ENCODE data around the gene ZNF8. TPM values are rescaled to one million over a fixed set of nuclear protein-coding genes. Genes with fewer than 3 reads are reported as not detected.
A peak's percentile ranks its signal among the peaks of the same experiment; 100 is the strongest.

Gene ZNF8
- total RNA-seq, 1 donor from 2014 or later: 2.4 TPM

GRCh38 chr19:58261600-58261967, 17.2 kb upstream of the ZNF8 start:
- peak; percentile 76 for FAIRE-seq
- TF ChIP-seq CTCF (IDR thresholded peaks at IDR 0.05; ENCODE audit: insufficient read depth, low read length, severe bottlenecking): no peak
- no peak for DNase-seq (ENCODE audit: low read depth)
- Histone ChIP-seq H3K4me3 (ENCODE audit: low read depth, low read length) (no peak overlapping the region), H3K36me3 (ENCODE audit: control insufficient read depth, insufficient read depth, low read length) (peaks cover 6% of the 10 kb centered on the region), H3K27me3 (ENCODE audit: control insufficient read depth, insufficient read depth, low read length) (no peaks in the 10 kb centered on the region)

- TF ChIP-seq CTCF (IDR thresholded peaks at IDR 0.05; ENCODE audit: insufficient read depth, low read length, severe bottlenecking): no peak
- H3K36me3 ChIP-seq (ENCODE audit: control insufficient read depth, insufficient read depth, low read length): peaks cover 6% of the 10 kb centered on the region
- no peak overlapping the region for H3K4me3 ChIP-seq (ENCODE audit: low read depth, low read length)
- H3K27me3 ChIP-seq (ENCODE audit: control insufficient read depth, insufficient read depth, low read length): no peaks in the 10 kb centered on the region
- FAIRE-seq (no peak), DNase-seq (ENCODE audit: low read depth) (no peak)
Observed at GRCh38 chr19:58261968-58262921, 16.5 kb upstream of the ZNF8 start.

GRCh38 chr19:58262922-58263296, 15.8 kb upstream of the ZNF8 start:
- DNase-seq (ENCODE audit: low read depth): no peak
- peaks cover 4% of the 10 kb centered on the region for H3K36me3 ChIP-seq (ENCODE audit: control insufficient read depth, insufficient read depth, low read length)
- no peak for FAIRE-seq
- no peak for TF ChIP-seq CTCF (IDR thresholded peaks at IDR 0.05; ENCODE audit: insufficient read depth, low read length, severe bottlenecking)
- no peaks in the 10 kb centered on the region for H3K27me3 ChIP-seq (ENCODE audit: control insufficient read depth, insufficient read depth, low read length)
- no peak overlapping the region for H3K4me3 ChIP-seq (ENCODE audit: low read depth, low read length)

- no peaks in the 10 kb centered on the region for H3K27me3 ChIP-seq (ENCODE audit: control insufficient read depth, insufficient read depth, low read length)
- H3K36me3 ChIP-seq (ENCODE audit: control insufficient read depth, insufficient read depth, low read length): peaks cover 2% of the 10 kb centered on the region
- TF ChIP-seq CTCF (IDR thresholded peaks at IDR 0.05; ENCODE audit: insufficient read depth, low read length, severe bottlenecking): no peak
- DNase-seq (ENCODE audit: low read depth) (no peak), FAIRE-seq (no peak)
- no peak overlapping the region for H3K4me3 ChIP-seq (ENCODE audit: low read depth, low read length)
Observed at GRCh38 chr19:58265100-58265499, 13.7 kb upstream of the ZNF8 start.

GRCh38 chr19:58268344-58268743, 10.4 kb upstream of the ZNF8 start:
- no peak overlapping the region for H3K4me3 ChIP-seq (ENCODE audit: low read depth, low read length)
- H3K36me3 ChIP-seq (ENCODE audit: control insufficient read depth, insufficient read depth, low read length): peaks cover 1% of the 10 kb centered on the region
- H3K27me3 ChIP-seq (ENCODE audit: control insufficient read depth, insufficient read depth, low read length): no peaks in the 10 kb centered on the region
- no peak for FAIRE-seq
- DNase-seq (ENCODE audit: low read depth): no peak
- TF ChIP-seq CTCF (IDR thresholded peaks at IDR 0.05; ENCODE audit: insufficient read depth, low read length, severe bottlenecking): no peak

Measured in bronchial epithelial cell (primary cell).